ENCODE results near the gene HMGN3.

GRCh38 chr6:79184641-79185040, 49.8 kb downstream of the HMGN3 start:
- no peak for TF ChIP-seq CTCF (IDR thresholded peaks at IDR 0.05; ENCODE audit: extremely low read depth in 1 of 2, insufficient read depth in 1 of 2, low read depth in 1 of 2, low read length in 2 of 2)
- no peak for TF ChIP-seq JUN (IDR thresholded peaks at IDR 0.05; ENCODE audit: borderline replicate concordance, insufficient read depth, insufficient read length, low read depth)
- TF ChIP-seq POLR2A (IDR thresholded peaks at IDR 0.05; ENCODE audit: low read depth, low read length) = no peak
- TF ChIP-seq POLR2AphosphoS5 (IDR thresholded peaks at IDR 0.05; ENCODE audit: insufficient read depth, low read depth, low read length) = no peak
- TF ChIP-seq EZH2 (IDR thresholded peaks at IDR 0.05; ENCODE audit: borderline replicate concordance, low read depth, low read length, severe bottlenecking) = no peak
- TF ChIP-seq FOS (IDR thresholded peaks at IDR 0.05; ENCODE audit: borderline replicate concordance, insufficient read depth, low read length) = no peak
- TF ChIP-seq MAX (IDR thresholded peaks at IDR 0.05; ENCODE audit: insufficient read depth, insufficient read length) = no peak
- TF ChIP-seq GATA2 (IDR thresholded peaks at IDR 0.05; ENCODE audit: insufficient read depth, insufficient read length, low read depth, low read length) = no peak
- TF ChIP-seq MYC (IDR thresholded peaks at IDR 0.05; ENCODE audit: low read depth, low read length) = no peak
